Astrocyte (in vitro differentiated cells and primary cell): ENCODE measurements around the gene PKDCC. TPM values are rescaled to one million over a fixed set of nuclear protein-coding genes. Genes with fewer than 3 reads are reported as not detected.
"Not testable (repeated sequence)": the region's sequence is repeated elsewhere in the genome, so short reads cannot be mapped to it uniquely, and the experiment has no call there.

ENCODE experiments used
- DNase-seq: peaks from one replicate; pipeline ENCODE4 v3.0.0-alpha.2; 2010; ENCODE audit warnings: low read depth
- FAIRE-seq: peaks from 2 replicates; lab custom pipeline; 2011; peaks lifted over from hg19 to GRCh38; lab: Jason Lieb, UNC
- H2AFZ ChIP-seq: 2 replicates; pipeline ENCODE4 v1.6.0; 2012; ENCODE audit warnings: low read depth, low read length, inconsistent platforms
- H3K27ac ChIP-seq: 2 replicates; pipeline ENCODE4 v1.5.1; 2011; ENCODE audit warnings: low read depth, low read length, inconsistent platforms
- H3K27me3 ChIP-seq: 2 replicates; pipeline ENCODE4 v1.6.0; 2011; ENCODE audit warnings: low read length, inconsistent platforms; ENCODE audit not compliant: insufficient read depth
- H3K36me3 ChIP-seq: 2 replicates; pipeline ENCODE4 v1.5.1; 2011; ENCODE audit warnings: low read length, inconsistent platforms; ENCODE audit not compliant: insufficient read depth
- H3K4me1 ChIP-seq: 2 replicates; pipeline ENCODE4 v1.5.1; 2011; ENCODE audit warnings: low read length, inconsistent platforms; ENCODE audit not compliant: insufficient read depth
- H3K4me2 ChIP-seq: 2 replicates; pipeline ENCODE4 v1.6.0; 2012; ENCODE audit warnings: low read length, inconsistent platforms
- H3K4me3 ChIP-seq: 2 replicates; pipeline ENCODE4 v1.5.1; 2011; ENCODE audit warnings: low read depth, mild to moderate bottlenecking, low read length, inconsistent platforms; ENCODE audit not compliant: insufficient read depth
- H3K79me2 ChIP-seq: 2 replicates; pipeline ENCODE4 v1.6.0; 2012; ENCODE audit warnings: mild to moderate bottlenecking, low read length, inconsistent platforms; ENCODE audit not compliant: insufficient read depth
- H3K9ac ChIP-seq: 2 replicates; pipeline ENCODE4 v1.6.0; 2012; ENCODE audit warnings: mild to moderate bottlenecking, low read length, inconsistent platforms
- H3K9me3 ChIP-seq: 2 replicates; pipeline ENCODE4 v1.5.1; 2012; ENCODE audit warnings: low read depth, mild to moderate bottlenecking, low read length, inconsistent platforms; ENCODE audit not compliant: insufficient read depth
- H4K20me1 ChIP-seq: 2 replicates; pipeline ENCODE4 v1.6.0; 2012; ENCODE audit warnings: low read length, inconsistent platforms; ENCODE audit not compliant: insufficient read depth
- H3K27ac Mint-ChIP-seq: one replicate; pipeline ENCODE4 v1.8.0; 2021; ENCODE audit warnings: mild to moderate bottlenecking, mixed read lengths; ENCODE audit not compliant: unreplicated experiment
- H3K27me3 Mint-ChIP-seq: one replicate; pipeline ENCODE4 v1.8.0; 2021; ENCODE audit warnings: low read depth, mixed read lengths; ENCODE audit not compliant: unreplicated experiment
- H3K36me3 Mint-ChIP-seq: one replicate; pipeline ENCODE4 v1.8.0; 2021; ENCODE audit warnings: low read depth, mixed read lengths; ENCODE audit not compliant: unreplicated experiment
- H3K4me1 Mint-ChIP-seq: one replicate; pipeline ENCODE4 v1.8.0; 2021; ENCODE audit warnings: low read depth, mixed read lengths; ENCODE audit not compliant: unreplicated experiment
- H3K4me3 Mint-ChIP-seq: one replicate; pipeline ENCODE4 v1.8.0; 2021; ENCODE audit warnings: mild to moderate bottlenecking, moderate library complexity, mixed read lengths; ENCODE audit not compliant: unreplicated experiment
- H3K9me3 Mint-ChIP-seq: one replicate; pipeline ENCODE4 v1.8.0; 2021; ENCODE audit warnings: mild to moderate bottlenecking, mixed read lengths; ENCODE audit not compliant: unreplicated experiment
- EZH2 ChIP-seq: IDR thresholded peaks from 2 replicates; pipeline ENCODE4 v1.6.1; 2012; ENCODE audit warnings: mild to moderate bottlenecking, low read length, inconsistent platforms; ENCODE audit not compliant: insufficient read depth
- total RNA-seq: library from RNA; stranded (reverse); gene quantifications from 2 replicates; pipeline ENCODE4 v1.2.1, GENCODE V29; 2021
- TF ChIP-seq, protein P1 (sequence below): IDR thresholded peaks from 2 replicates; pipeline ENCODE4 v1.5.1; 2011; ENCODE audit warnings: low read depth, mild to moderate bottlenecking, inconsistent platforms, low read length, moderate library complexity; ENCODE audit not compliant: insufficient read depth

PKDCC gene
- total RNA-seq, 1 donor from 2014 or later: 6.9 TPM

GRCh38 chr2:42032224-42032620 is 15.6 kb upstream of the PKDCC start:
- Histone ChIP-seq H3K9ac (no peak overlapping the region), H3K27me3 (no peaks in the 10 kb centered on the region), H2AFZ (no peak overlapping the region), H3K36me3 (no peaks in the 10 kb centered on the region), H3K4me3 (no peak overlapping the region), H3K9me3 (no peaks in the 10 kb centered on the region), H3K4me2 (no peak overlapping the region), H4K20me1 (no peaks in the 10 kb centered on the region), H3K4me1 (peaks cover 16% of the 10 kb centered on the region), H3K27ac (no peak overlapping the region), H3K79me2 (no peaks in the 10 kb centered on the region)
- FAIRE-seq (no peak), DNase-seq (no peak)
- Mint-ChIP-seq H3K27me3 (peaks cover 11% of the 10 kb centered on the region), H3K4me1 (peaks cover 30% of the 10 kb centered on the region), H3K27ac (no peak overlapping the region), H3K36me3 (no peaks in the 10 kb centered on the region), H3K4me3 (no peak overlapping the region), H3K9me3 (peaks cover 3% of the 10 kb centered on the region)
- TF ChIP-seq EZH2: no peak
- TF ChIP-seq, protein P1, sequence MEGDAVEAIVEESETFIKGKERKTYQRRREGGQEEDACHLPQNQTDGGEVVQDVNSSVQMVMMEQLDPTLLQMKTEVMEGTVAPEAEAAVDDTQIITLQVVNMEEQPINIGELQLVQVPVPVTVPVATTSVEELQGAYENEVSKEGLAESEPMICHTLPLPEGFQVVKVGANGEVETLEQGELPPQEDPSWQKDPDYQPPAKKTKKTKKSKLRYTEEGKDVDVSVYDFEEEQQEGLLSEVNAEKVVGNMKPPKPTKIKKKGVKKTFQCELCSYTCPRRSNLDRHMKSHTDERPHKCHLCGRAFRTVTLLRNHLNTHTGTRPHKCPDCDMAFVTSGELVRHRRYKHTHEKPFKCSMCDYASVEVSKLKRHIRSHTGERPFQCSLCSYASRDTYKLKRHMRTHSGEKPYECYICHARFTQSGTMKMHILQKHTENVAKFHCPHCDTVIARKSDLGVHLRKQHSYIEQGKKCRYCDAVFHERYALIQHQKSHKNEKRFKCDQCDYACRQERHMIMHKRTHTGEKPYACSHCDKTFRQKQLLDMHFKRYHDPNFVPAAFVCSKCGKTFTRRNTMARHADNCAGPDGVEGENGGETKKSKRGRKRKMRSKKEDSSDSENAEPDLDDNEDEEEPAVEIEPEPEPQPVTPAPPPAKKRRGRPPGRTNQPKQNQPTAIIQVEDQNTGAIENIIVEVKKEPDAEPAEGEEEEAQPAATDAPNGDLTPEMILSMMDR: no peak

DNA sequence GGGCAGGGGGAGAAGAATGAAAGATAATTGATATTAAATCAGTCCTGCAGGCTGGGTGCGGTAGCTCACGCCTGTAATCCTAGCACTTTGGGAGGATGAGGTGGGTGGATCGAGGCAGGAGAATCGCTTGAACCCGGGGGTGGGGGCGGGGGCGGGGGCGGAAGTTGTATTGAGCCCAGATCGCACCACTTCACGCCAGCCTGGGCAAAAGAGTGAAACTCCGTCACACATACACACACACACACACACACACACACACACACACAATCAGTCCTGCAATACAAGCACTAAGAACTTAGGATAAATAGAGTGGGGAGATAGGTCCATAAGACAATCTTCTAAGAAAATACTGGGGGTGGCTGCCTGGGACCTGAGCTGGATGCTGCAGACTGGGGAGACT is 15.1 kb upstream of the PKDCC start:
- no peaks in the 10 kb centered on the region for H3K9me3 ChIP-seq
- no peak overlapping the region for H3K4me3 ChIP-seq
- H3K4me1 ChIP-seq: peaks cover 16% of the 10 kb centered on the region
- H3K9ac ChIP-seq: no peak overlapping the region
- no peak for DNase-seq
- H3K27ac ChIP-seq: no peak overlapping the region
- no peaks in the 10 kb centered on the region for H3K36me3 ChIP-seq
- Mint-ChIP-seq H3K36me3 (no peaks in the 10 kb centered on the region), H3K4me1 (peaks cover 30% of the 10 kb centered on the region), H3K27me3 (peaks cover 14% of the 10 kb centered on the region), H3K4me3 (no peak overlapping the region), H3K27ac (no peak overlapping the region), H3K9me3 (peaks cover 3% of the 10 kb centered on the region)
- no peak for FAIRE-seq
- no peaks in the 10 kb centered on the region for H3K27me3 ChIP-seq
- H2AFZ ChIP-seq: no peak overlapping the region
- no peak overlapping the region for H3K4me2 ChIP-seq
- no peaks in the 10 kb centered on the region for H3K79me2 ChIP-seq
- no peak for TF ChIP-seq EZH2
- no peaks in the 10 kb centered on the region for H4K20me1 ChIP-seq

DNA sequence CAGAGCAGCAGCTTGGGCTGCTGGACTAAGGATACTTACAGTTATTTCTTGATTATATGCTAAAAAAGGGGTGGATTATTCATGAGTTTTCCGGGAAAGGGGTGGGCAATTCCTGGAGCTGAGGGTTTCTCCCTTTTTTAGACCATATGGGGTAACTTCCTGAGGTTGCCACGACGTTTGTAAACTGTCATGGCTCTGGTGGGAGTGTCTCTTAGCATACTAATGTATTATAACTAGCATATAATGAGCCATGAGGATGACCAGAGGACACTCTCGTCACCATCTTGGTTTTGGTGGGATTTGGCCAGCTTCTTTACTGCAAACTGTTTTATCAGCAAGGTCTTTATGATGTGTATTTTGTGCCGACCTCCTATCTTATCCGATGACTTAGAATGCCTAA is 13.7 kb upstream of the PKDCC start:
- not testable (repeated sequence) for H2AFZ ChIP-seq, DNase-seq, FAIRE-seq, H3K4me1 ChIP-seq, H4K20me1 ChIP-seq, H3K27ac Mint-ChIP-seq, H3K4me3 ChIP-seq, H3K9me3 Mint-ChIP-seq, H3K4me2 ChIP-seq, H3K27ac ChIP-seq, H3K36me3 Mint-ChIP-seq, H3K79me2 ChIP-seq, H3K36me3 ChIP-seq, H3K9ac ChIP-seq, H3K9me3 ChIP-seq, H3K4me3 Mint-ChIP-seq, H3K27me3 ChIP-seq
- Mint-ChIP-seq H3K27me3 (peaks cover 14% of the 10 kb centered on the region), H3K4me1 (peaks cover 21% of the 10 kb centered on the region)
